ENCODE results near the gene PPARG.

DNA sequence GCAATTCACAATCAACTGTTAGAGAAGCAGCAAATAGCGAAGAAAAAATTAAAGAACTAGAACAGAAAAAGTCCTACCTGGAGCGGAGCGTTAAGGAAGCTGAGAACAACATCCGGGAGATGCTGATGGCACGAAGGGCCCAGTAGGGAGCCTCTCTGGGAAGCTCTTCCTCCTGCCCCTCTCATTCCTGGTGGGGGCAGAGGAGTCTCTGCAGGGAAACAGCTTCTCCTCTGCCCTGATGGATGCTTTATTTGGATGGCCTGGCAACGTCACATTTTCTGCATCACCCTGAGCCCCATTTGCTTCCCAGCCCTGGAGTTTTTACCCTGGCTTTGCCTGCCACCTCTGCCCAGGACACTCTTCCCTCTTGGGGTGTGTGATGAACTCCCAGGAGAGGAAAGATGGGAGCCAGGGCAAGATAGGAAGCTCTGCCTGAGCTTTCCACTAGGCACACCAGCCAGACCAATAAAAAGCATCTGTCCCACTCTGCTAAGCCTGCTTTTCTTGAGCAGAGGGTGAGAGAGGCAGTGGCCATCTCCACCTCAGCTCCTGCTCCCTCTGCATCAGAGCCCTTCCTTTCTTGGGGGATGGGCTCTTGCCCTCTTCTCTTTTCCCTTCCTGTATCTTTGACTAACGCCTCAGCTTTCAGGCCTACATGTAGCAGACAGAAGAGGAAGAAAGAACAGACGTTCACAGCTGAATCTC lies 39.4 kb downstream of the PPARG start:
- TF ChIP-seq ARNT (IDR thresholded peaks at IDR 0.05) (no peak), TARDBP (IDR thresholded peaks at IDR 0.05) (no peak), BHLHE40 (IDR thresholded peaks at IDR 0.05; ENCODE audit: borderline replicate concordance) (no peak), FOXA1 (IDR thresholded peaks at IDR 0.05) (no peak), FOXK2 (IDR thresholded peaks at IDR 0.05) (no peak), CTBP1 (IDR thresholded peaks at IDR 0.05; ENCODE audit: borderline replicate concordance) (no peak), ZNF384 (IDR thresholded peaks at IDR 0.05) (no peak), ELF4 (IDR thresholded peaks at IDR 0.05) (no peak), FOXM1 (IDR thresholded peaks at IDR 0.05; ENCODE audit: borderline replicate concordance) (no peak), PKNOX1 (IDR thresholded peaks at IDR 0.05) (no peak), NFRKB (IDR thresholded peaks at IDR 0.05) (no peak)

Measured in HEK293T (cell line).